Astrocyte (in vitro differentiated cells and primary cell): Measurements from ENCODE around the gene MRPS6. TPM values are rescaled to one million over a fixed set of nuclear protein-coding genes. Genes with fewer than 3 reads are reported as not detected.

ENCODE experiments used
- DNase-seq: peaks from one replicate; pipeline ENCODE4 v3.0.0-alpha.2; 2010; ENCODE audit warnings: low read depth
- FAIRE-seq: peaks from 2 replicates; lab custom pipeline; 2011; peaks lifted over from hg19 to GRCh38; lab: Jason Lieb, UNC
- H2AFZ ChIP-seq: 2 replicates; pipeline ENCODE4 v1.6.0; 2012; ENCODE audit warnings: low read depth, low read length, inconsistent platforms
- H3K27ac ChIP-seq: 2 replicates; pipeline ENCODE4 v1.5.1; 2011; ENCODE audit warnings: low read depth, low read length, inconsistent platforms
- H3K27me3 ChIP-seq: 2 replicates; pipeline ENCODE4 v1.6.0; 2011; ENCODE audit warnings: low read length, inconsistent platforms; ENCODE audit not compliant: insufficient read depth
- H3K36me3 ChIP-seq: 2 replicates; pipeline ENCODE4 v1.5.1; 2011; ENCODE audit warnings: low read length, inconsistent platforms; ENCODE audit not compliant: insufficient read depth
- H3K4me1 ChIP-seq: 2 replicates; pipeline ENCODE4 v1.5.1; 2011; ENCODE audit warnings: low read length, inconsistent platforms; ENCODE audit not compliant: insufficient read depth
- H3K4me2 ChIP-seq: 2 replicates; pipeline ENCODE4 v1.6.0; 2012; ENCODE audit warnings: low read length, inconsistent platforms
- H3K4me3 ChIP-seq: 2 replicates; pipeline ENCODE4 v1.5.1; 2011; ENCODE audit warnings: low read depth, mild to moderate bottlenecking, low read length, inconsistent platforms; ENCODE audit not compliant: insufficient read depth
- H3K79me2 ChIP-seq: 2 replicates; pipeline ENCODE4 v1.6.0; 2012; ENCODE audit warnings: mild to moderate bottlenecking, low read length, inconsistent platforms; ENCODE audit not compliant: insufficient read depth
- H3K9ac ChIP-seq: 2 replicates; pipeline ENCODE4 v1.6.0; 2012; ENCODE audit warnings: mild to moderate bottlenecking, low read length, inconsistent platforms
- H3K9me3 ChIP-seq: 2 replicates; pipeline ENCODE4 v1.5.1; 2012; ENCODE audit warnings: low read depth, mild to moderate bottlenecking, low read length, inconsistent platforms; ENCODE audit not compliant: insufficient read depth
- H4K20me1 ChIP-seq: 2 replicates; pipeline ENCODE4 v1.6.0; 2012; ENCODE audit warnings: low read length, inconsistent platforms; ENCODE audit not compliant: insufficient read depth
- H3K27ac Mint-ChIP-seq: one replicate; pipeline ENCODE4 v1.8.0; 2021; ENCODE audit warnings: mild to moderate bottlenecking, mixed read lengths; ENCODE audit not compliant: unreplicated experiment
- H3K27me3 Mint-ChIP-seq: one replicate; pipeline ENCODE4 v1.8.0; 2021; ENCODE audit warnings: low read depth, mixed read lengths; ENCODE audit not compliant: unreplicated experiment
- H3K36me3 Mint-ChIP-seq: one replicate; pipeline ENCODE4 v1.8.0; 2021; ENCODE audit warnings: low read depth, mixed read lengths; ENCODE audit not compliant: unreplicated experiment
- H3K4me1 Mint-ChIP-seq: one replicate; pipeline ENCODE4 v1.8.0; 2021; ENCODE audit warnings: low read depth, mixed read lengths; ENCODE audit not compliant: unreplicated experiment
- H3K4me3 Mint-ChIP-seq: one replicate; pipeline ENCODE4 v1.8.0; 2021; ENCODE audit warnings: mild to moderate bottlenecking, moderate library complexity, mixed read lengths; ENCODE audit not compliant: unreplicated experiment
- H3K9me3 Mint-ChIP-seq: one replicate; pipeline ENCODE4 v1.8.0; 2021; ENCODE audit warnings: mild to moderate bottlenecking, mixed read lengths; ENCODE audit not compliant: unreplicated experiment
- EZH2 ChIP-seq: IDR thresholded peaks from 2 replicates; pipeline ENCODE4 v1.6.1; 2012; ENCODE audit warnings: mild to moderate bottlenecking, low read length, inconsistent platforms; ENCODE audit not compliant: insufficient read depth
- total RNA-seq: library from RNA; stranded (reverse); gene quantifications from 2 replicates; pipeline ENCODE4 v1.2.1, GENCODE V29; 2021
- TF ChIP-seq, protein P1 (sequence below): IDR thresholded peaks from 2 replicates; pipeline ENCODE4 v1.5.1; 2011; ENCODE audit warnings: low read depth, mild to moderate bottlenecking, inconsistent platforms, low read length, moderate library complexity; ENCODE audit not compliant: insufficient read depth

Gene MRPS6
- total RNA-seq, 1 donor from 2014 or later, result 67.5 TPM

DNA sequence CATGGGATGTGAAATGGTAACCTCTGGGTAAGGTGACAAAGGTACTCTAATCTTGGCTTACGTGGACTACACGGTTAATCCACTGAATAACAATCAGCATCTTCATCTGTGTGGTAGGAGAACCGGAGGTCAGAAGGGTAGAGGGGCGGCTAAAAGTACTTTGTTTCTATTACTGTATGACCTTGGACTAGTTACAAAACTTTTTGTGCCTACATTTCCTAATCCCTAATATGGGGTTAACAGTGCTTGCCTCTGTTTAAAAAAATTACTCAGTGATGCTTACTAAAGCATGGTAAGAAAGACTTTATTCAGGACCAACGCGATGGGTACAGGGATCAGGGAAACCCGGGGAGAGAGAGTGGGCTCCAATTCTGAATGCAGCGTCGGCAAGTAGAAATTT lies 1.7 kb upstream of the MRPS6 start:
- Mint-ChIP-seq H3K4me1 (peaks cover 18% of the 10 kb centered on the region), H3K4me3 (peak overlapping the region; percentile 31), H3K27me3 (no peaks in the 10 kb centered on the region), H3K27ac (peak overlapping the region; percentile 1), H3K36me3 (no peaks in the 10 kb centered on the region), H3K9me3 (peaks cover 1% of the 10 kb centered on the region)
- DNase-seq (no peak), FAIRE-seq (no peak)
- Histone ChIP-seq H3K4me1 (peaks cover 15% of the 10 kb centered on the region), H2AFZ (no peak overlapping the region), H3K9me3 (no peaks in the 10 kb centered on the region), H3K4me3 (no peak overlapping the region), H3K79me2 (peaks cover 27% of the 10 kb centered on the region), H3K4me2 (no peak overlapping the region), H3K9ac (no peak overlapping the region), H3K27me3 (no peaks in the 10 kb centered on the region), H4K20me1 (peaks cover 23% of the 10 kb centered on the region), H3K27ac (no peak overlapping the region), H3K36me3 (no peaks in the 10 kb centered on the region)
- no peak for TF ChIP-seq EZH2
- TF ChIP-seq, protein P1, sequence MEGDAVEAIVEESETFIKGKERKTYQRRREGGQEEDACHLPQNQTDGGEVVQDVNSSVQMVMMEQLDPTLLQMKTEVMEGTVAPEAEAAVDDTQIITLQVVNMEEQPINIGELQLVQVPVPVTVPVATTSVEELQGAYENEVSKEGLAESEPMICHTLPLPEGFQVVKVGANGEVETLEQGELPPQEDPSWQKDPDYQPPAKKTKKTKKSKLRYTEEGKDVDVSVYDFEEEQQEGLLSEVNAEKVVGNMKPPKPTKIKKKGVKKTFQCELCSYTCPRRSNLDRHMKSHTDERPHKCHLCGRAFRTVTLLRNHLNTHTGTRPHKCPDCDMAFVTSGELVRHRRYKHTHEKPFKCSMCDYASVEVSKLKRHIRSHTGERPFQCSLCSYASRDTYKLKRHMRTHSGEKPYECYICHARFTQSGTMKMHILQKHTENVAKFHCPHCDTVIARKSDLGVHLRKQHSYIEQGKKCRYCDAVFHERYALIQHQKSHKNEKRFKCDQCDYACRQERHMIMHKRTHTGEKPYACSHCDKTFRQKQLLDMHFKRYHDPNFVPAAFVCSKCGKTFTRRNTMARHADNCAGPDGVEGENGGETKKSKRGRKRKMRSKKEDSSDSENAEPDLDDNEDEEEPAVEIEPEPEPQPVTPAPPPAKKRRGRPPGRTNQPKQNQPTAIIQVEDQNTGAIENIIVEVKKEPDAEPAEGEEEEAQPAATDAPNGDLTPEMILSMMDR, result no peak

DNA sequence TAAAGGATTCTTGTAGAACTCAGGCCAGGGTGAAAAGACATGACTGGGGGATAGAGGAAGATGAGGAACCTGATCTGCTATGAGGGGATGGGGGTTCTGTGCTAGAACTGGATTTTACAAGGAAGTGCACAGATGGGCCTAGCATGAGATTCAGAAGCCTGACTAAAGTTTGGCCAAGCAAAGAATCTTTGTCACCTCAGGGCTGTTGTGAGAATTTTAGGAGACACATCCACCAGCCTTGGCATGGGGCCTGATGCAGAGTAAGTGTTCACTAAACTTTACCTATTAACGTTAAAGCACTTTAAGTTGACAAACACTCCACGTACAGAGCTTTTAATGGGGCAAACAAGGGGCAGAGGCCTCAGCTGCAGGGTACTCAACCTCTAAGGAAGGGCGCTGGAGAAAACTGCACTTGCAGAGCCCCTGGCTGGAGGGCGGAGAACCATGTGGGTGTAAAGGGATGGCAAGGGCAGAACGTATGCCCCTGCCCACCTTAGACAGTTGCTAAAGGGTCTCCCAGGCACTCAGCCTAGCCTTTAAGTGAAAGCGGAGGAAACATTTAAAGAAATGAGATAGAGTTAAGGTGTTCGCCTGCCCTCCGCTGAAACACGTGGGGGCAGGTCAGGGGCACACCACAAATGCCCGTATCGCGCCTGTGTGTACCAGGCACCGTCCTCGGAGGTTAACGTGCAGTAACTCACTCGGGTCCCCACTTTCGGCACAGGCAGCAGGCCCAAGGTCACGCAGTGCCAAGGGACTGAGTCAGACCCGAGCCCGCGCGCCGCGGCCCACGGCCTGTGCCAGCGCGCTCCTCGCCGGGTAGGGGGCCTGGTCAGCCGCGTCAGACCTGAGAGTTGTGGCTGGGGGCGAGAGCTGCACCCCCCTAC lies 990 bp upstream of the MRPS6 start:
- peak overlapping the region; percentile 28 for H3K27ac Mint-ChIP-seq
- peak overlapping the region; percentile 68 for H3K9ac ChIP-seq
- H3K4me2 ChIP-seq, result peak overlapping the region; percentile 86
- peaks cover 1% of the 10 kb centered on the region for H3K9me3 Mint-ChIP-seq
- H3K9me3 ChIP-seq, result no peaks in the 10 kb centered on the region
- peaks cover 22% of the 10 kb centered on the region for H3K4me1 Mint-ChIP-seq
- peaks cover 15% of the 10 kb centered on the region for H3K4me1 ChIP-seq
- FAIRE-seq (no peak), DNase-seq (no peak)
- H3K27me3 ChIP-seq, result no peaks in the 10 kb centered on the region
- H3K79me2 ChIP-seq, result peaks cover 33% of the 10 kb centered on the region
- H3K36me3 Mint-ChIP-seq, result no peaks in the 10 kb centered on the region
- H2AFZ ChIP-seq, result peak overlapping the region; percentile 87
- no peaks in the 10 kb centered on the region for H3K36me3 ChIP-seq
- H3K27ac ChIP-seq, result peak overlapping the region; percentile 34
- TF ChIP-seq, protein P1, result no peak
- TF ChIP-seq EZH2, result no peak
- peak overlapping the region; percentile 61 for H3K4me3 ChIP-seq
- peak overlapping the region; percentile 81 for H3K4me3 Mint-ChIP-seq
- no peaks in the 10 kb centered on the region for H3K27me3 Mint-ChIP-seq
- peaks cover 29% of the 10 kb centered on the region for H4K20me1 ChIP-seq

DNA sequence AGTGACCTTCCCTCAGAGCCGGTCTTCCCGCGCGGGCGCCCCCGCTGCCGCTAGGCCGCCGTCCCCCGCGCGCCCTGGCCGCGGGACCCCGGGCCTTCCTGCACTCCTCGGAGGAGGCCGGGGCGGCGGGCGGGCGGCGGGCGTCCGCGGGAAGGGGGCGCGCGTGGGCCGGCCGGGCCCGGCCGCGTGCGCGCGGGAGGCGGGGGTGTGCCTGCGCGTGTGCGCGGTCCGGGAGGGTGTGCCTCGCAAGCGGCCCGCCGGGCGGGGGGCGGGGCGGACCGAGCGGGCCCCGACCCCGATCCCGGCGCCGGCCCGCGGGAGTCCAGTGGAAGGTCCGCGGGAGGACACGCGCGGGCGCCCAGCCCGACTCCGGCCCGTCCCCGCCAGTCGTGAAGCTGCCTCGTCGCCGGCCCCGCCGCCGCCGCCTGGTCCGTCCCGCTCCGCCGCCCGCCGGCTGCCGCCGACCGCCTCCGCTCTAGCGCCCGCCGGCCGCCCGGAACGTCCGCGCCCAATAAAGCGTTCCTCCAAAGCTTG lies 438 bp downstream of the MRPS6 start:
- Histone ChIP-seq H3K9me3 (no peaks in the 10 kb centered on the region), H3K4me1 (peaks cover 15% of the 10 kb centered on the region), H3K27me3 (no peaks in the 10 kb centered on the region), H3K79me2 (peaks cover 41% of the 10 kb centered on the region), H3K9ac (peak overlapping the region; percentile 89), H3K4me3 (peak overlapping the region; percentile 81), H3K4me2 (peak overlapping the region; percentile 97), H3K27ac (peak overlapping the region; percentile 68), H3K36me3 (no peaks in the 10 kb centered on the region), H2AFZ (peak overlapping the region; percentile 77), H4K20me1 (peaks cover 35% of the 10 kb centered on the region)
- Mint-ChIP-seq H3K36me3 (peaks cover 2% of the 10 kb centered on the region), H3K4me1 (peaks cover 35% of the 10 kb centered on the region), H3K27me3 (no peaks in the 10 kb centered on the region), H3K9me3 (no peaks in the 10 kb centered on the region), H3K27ac (peak overlapping the region; percentile 92), H3K4me3 (peak overlapping the region; percentile 94)
- FAIRE-seq (no peak), DNase-seq (no peak)
- TF ChIP-seq, protein P1, result no peak
- TF ChIP-seq EZH2, result no peak
